Measurements from ENCODE around the gene ZSCAN1.

ZSCAN1 gene

DNA sequence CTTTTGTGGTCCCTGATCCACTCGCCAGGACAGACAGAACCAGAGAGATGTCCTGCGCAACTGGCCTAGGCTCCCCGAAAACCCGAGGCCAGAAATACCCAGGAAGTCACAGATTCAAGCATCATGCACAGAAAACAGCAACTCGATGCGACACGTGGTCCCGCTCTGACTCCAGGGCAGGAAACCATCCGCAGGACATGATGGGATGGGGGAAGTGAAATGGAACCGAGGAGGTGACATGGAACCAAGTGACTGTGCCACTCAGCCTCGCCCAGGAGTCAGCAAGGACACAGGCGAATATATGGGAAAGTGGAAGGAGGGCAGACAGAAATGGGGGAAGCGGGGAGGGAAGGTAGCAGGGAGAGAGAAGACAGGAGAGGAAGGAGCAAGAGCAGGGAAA is 63.1 kb downstream of the ZSCAN1 start:
- no peak for DNase-seq
- H3K27ac ChIP-seq = no peak overlapping the region
- no peaks in the 10 kb centered on the region for H3K36me3 ChIP-seq (replicated peaks)
- TF ChIP-seq CTCF (IDR thresholded peaks at IDR 0.05; ENCODE audit: low read depth, low read length, missing control alignments) = no peak
- no peak overlapping the region for H3K4me3 ChIP-seq (ENCODE audit: low read depth, low read length)
- in situ Hi-C loops (cut with HindIII; ENCODE audit: low pct_ligation_motif_present, low sequenced_read_pairs) = no loop called here
- H3K27me3 ChIP-seq (replicated peaks) = no peaks in the 10 kb centered on the region

DNA sequence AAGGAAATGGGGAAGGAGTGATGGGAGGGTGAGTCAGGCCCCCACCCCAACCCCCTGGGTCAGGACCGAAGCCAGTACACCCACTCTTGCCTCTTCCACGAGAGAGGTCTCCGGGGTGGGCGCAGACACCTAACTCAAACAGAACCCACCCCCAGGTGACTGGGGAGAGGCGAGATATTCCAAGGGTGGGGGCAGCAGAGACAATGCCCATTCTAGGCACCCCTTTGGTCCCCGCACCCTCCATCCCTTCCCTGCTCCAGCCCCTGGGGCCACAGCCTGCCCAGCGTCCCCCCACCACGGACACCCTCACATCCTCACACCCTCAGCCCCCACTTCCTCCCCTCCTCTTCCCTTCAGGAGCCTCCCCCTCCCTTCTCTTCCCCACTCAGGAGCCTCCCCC is 63.5 kb downstream of the ZSCAN1 start:
- in situ Hi-C loops (cut with HindIII; ENCODE audit: low pct_ligation_motif_present, low sequenced_read_pairs) = no loop called here
- no peak for TF ChIP-seq CTCF (IDR thresholded peaks at IDR 0.05; ENCODE audit: low read depth, low read length, missing control alignments)
- Histone ChIP-seq H3K36me3 (replicated peaks) (no peaks in the 10 kb centered on the region), H3K4me3 (ENCODE audit: low read depth, low read length) (peak overlapping the region; percentile 89), H3K27me3 (replicated peaks) (no peaks in the 10 kb centered on the region), H3K27ac (no peak overlapping the region)
- DNase-seq = no peak

DNA sequence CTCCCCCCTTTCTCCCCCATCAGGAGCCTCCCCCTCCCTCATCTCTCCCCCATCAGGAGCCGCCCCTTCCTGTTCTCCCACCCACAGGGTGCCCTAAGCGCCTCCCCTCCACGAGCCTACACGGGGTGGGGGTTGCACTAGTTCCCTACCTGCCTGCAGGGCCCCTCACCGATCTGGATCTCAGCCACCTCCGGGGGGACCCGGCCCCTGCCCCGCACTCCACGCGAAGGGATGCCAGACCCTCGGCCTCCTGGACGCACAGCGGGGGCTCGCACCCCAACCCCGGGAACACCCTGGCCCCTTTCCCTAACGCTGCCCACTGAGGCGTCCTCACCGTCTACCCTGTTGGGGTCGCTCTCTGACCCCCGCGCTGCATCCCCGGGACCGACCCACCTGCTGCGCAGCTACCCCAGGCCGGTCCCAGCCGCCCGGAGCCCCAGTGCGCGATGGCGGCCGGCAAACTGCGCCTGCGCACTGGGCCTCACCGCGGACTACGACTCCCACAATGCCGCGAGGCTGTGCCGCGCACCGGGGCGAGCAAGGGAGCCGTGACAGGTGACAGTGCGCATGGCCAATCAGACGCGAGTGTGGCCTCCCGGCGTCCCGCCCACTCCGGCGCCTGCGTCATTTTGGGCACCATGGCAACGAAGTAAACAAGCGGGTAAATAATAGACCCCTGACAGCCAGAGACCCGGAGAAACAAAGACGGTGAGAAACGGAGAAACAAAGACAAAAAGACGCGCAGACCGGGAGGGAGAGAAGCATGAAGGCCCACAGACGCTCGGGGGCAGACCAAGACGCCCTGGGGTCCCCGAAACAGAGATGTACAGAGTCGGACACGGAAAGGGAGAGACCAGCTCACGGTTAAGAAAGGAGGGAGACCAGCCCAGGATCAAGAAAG is 64.2 kb downstream of the ZSCAN1 start, which contains the start of gene ZSCAN18:
TSS of gene ZSCAN18 (minus strand) at position 451 of the 901 bp plus-strand sequence. CDS start 7,964 bp downstream, outside the sequence.
- DNase-seq = peak; percentile 98
- H3K27ac ChIP-seq = peak within 1 kb of the TSS; percentile 95
- peak within 1 kb of the TSS; percentile 89 for H3K4me3 ChIP-seq (ENCODE audit: low read depth, low read length)
- in situ Hi-C loops (cut with HindIII; ENCODE audit: low pct_ligation_motif_present, low sequenced_read_pairs) = no loop called here
- H3K27me3 ChIP-seq (replicated peaks) = no peaks in the 10 kb centered on the region
- H3K36me3 ChIP-seq (replicated peaks) = no peaks in the 10 kb centered on the region
- no peak for TF ChIP-seq CTCF (IDR thresholded peaks at IDR 0.05; ENCODE audit: low read depth, low read length, missing control alignments)

DNA sequence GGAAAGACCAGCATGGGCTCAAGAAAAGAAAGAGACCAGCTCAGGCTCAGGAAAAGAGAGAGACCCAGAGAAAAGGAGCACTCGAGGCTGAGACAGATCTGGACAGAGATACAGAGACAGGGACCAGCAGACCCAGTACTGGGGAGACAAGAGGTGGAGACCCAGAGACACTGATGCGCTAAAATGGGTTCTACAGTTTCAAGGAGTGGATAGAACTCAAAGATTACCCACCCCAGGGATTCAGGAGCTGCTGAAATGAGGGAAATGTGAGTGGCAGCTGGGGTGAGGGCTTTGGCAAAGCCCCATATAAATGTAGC is 64.8 kb downstream of the ZSCAN1 start:
- no peak for DNase-seq
- no peaks in the 10 kb centered on the region for H3K36me3 ChIP-seq (replicated peaks)
- peak overlapping the region; percentile 89 for H3K4me3 ChIP-seq (ENCODE audit: low read depth, low read length)
- H3K27me3 ChIP-seq (replicated peaks) = no peaks in the 10 kb centered on the region
- in situ Hi-C loops (cut with HindIII; ENCODE audit: low pct_ligation_motif_present, low sequenced_read_pairs) = no loop called here
- H3K27ac ChIP-seq = peak overlapping the region; percentile 95
- TF ChIP-seq CTCF (IDR thresholded peaks at IDR 0.05; ENCODE audit: low read depth, low read length, missing control alignments) = no peak
